Measurements from ENCODE around the gene ZNF831. TPM values are rescaled to one million over a fixed set of nuclear protein-coding genes. Genes with fewer than 3 reads are reported as not detected.

Gene ZNF831
- polyA plus RNA-seq, 3 donors: 0.09 TPM

- no peak for DNase-seq
Measured at GRCh38 chr20:59247731-59248684, 84.4 kb downstream of the ZNF831 start.

- no peak for DNase-seq
Measured at GRCh38 chr20:59250293-59250692, 86.7 kb downstream of the ZNF831 start.

- no peak for DNase-seq
Measured at GRCh38 chr20:59253325-59253724, 89.7 kb downstream of the ZNF831 start.

- DNase-seq: no peak
Measured at GRCh38 chr20:59253779-59254319, 90.2 kb downstream of the ZNF831 start.

GRCh38 chr20:59255256-59255655 is 91.6 kb downstream of the ZNF831 start:
- DNase-seq: no peak

GRCh38 chr20:59258221-59258621 is 94.6 kb downstream of the ZNF831 start:
- no peak for DNase-seq

GRCh38 chr20:59259946-59260345 is 96.3 kb downstream of the ZNF831 start:
- no peak for DNase-seq

GRCh38 chr20:59265298-59265697 is 101.7 kb downstream of the ZNF831 start:
- no peak for DNase-seq

- no peak for DNase-seq
Measured at GRCh38 chr20:59268870-59269269, 105.2 kb downstream of the ZNF831 start.

- DNase-seq: no peak
Measured at GRCh38 chr20:59269411-59270025, 105.9 kb downstream of the ZNF831 start.

GRCh38 chr20:59270380-59270779 is 106.8 kb downstream of the ZNF831 start:
- no peak for DNase-seq

- no peak for DNase-seq
Measured at GRCh38 chr20:59273739-59274357, 110.2 kb downstream of the ZNF831 start.

- DNase-seq: peak; percentile 61
Measured at GRCh38 chr20:59276938-59277337, 113.3 kb downstream of the ZNF831 start.

GRCh38 chr20:59284470-59284869 is 120.8 kb downstream of the ZNF831 start:
- no peak for DNase-seq

GRCh38 chr20:59289994-59290393 is 126.4 kb downstream of the ZNF831 start:
- no peak for DNase-seq

- no peak for DNase-seq
Measured at GRCh38 chr20:59291740-59292383, 128.2 kb downstream of the ZNF831 start.

- DNase-seq: no peak
Measured at GRCh38 chr20:59295531-59295930, 131.9 kb downstream of the ZNF831 start.

GRCh38 chr20:59297686-59298085 is 134.1 kb downstream of the ZNF831 start:
- no peak for DNase-seq

GRCh38 chr20:59299945-59300332 is 136.3 kb downstream of the ZNF831 start:
- DNase-seq: no peak

- no peak for DNase-seq
Measured at GRCh38 chr20:59300333-59301081, 136.9 kb downstream of the ZNF831 start, which contains the start of gene EDN3. TSS of gene EDN3 (plus strand) at chr20:59300611. CDS start at chr20:59300813, 202 bp downstream.
